Neural cell (in vitro differentiated cells): ENCODE results near the gene KIF22. TPM values are rescaled to one million over a fixed set of nuclear protein-coding genes. Genes with fewer than 3 reads are reported as not detected.

Experiments
- H2AFZ ChIP-seq: fragments of 200-600, 300-800 bp; sonication (generic), shearing (Covaris generic); 2 replicates; pipeline ENCODE4 v1.6.0; 2014; ENCODE audit warnings: low read depth, mild to moderate bottlenecking, antibody characterized with exemption, low read length, moderate library complexity
- H3F3A ChIP-seq: fragments of 200-600 bp; shearing (Covaris generic); 2 replicates; pipeline ENCODE4 v1.6.1; 2016; ENCODE audit warnings: mild to moderate bottlenecking, moderate library complexity, mixed read lengths, antibody characterized with exemption, low read length; ENCODE audit not compliant: insufficient read depth, poor library complexity, severe bottlenecking
- H3K27ac ChIP-seq: fragments of 200-600, 300-800 bp; sonication (generic), shearing (Covaris generic); 2 replicates; pipeline ENCODE4 v1.5.1; 2014; ENCODE audit warnings: mild to moderate bottlenecking, low read length, moderate library complexity
- H3K27me3 ChIP-seq: fragments of 300-800, 200-600 bp; sonication (generic), shearing (Covaris generic); 2 replicates; pipeline ENCODE4 v1.6.0; 2014; ENCODE audit warnings: mild to moderate bottlenecking, low read depth, low read length, moderate library complexity; ENCODE audit not compliant: insufficient read depth
- H3K36me3 ChIP-seq: fragments of 300-800, 200-600 bp; sonication (generic), shearing (Covaris generic); 2 replicates; pipeline ENCODE4 v1.5.1; 2014; ENCODE audit warnings: mild to moderate bottlenecking, antibody characterized with exemption, low read length, moderate library complexity; ENCODE audit not compliant: insufficient read depth
- H3K4me2 ChIP-seq: fragments of 300-800, 200-600 bp; sonication (generic), shearing (Covaris generic); 2 replicates; pipeline ENCODE4 v1.6.0; 2014; ENCODE audit warnings: mild to moderate bottlenecking, low read length
- H3K4me3 ChIP-seq: fragments of 300-800, 200-600 bp; sonication (generic), shearing (Covaris generic); 2 replicates; pipeline ENCODE4 v1.5.1; 2014; ENCODE audit warnings: mild to moderate bottlenecking, low read length, moderate library complexity
- H3K79me2 ChIP-seq: fragments of 200-600 bp; shearing (Covaris generic); replicated peaks from 2 replicates; pipeline ENCODE4 v1.6.0; 2014; ENCODE audit warnings: mild to moderate bottlenecking, low read length, moderate library complexity; ENCODE audit not compliant: insufficient read depth
- H3K9ac ChIP-seq: fragments of 300-800, 200-600 bp; sonication (generic), shearing (Covaris generic); 2 replicates; pipeline ENCODE4 v1.6.1; 2016; ENCODE audit warnings: mild to moderate bottlenecking, low read length, mixed read lengths
- H3K9me2 ChIP-seq: fragments of 200-600 bp; shearing (Covaris generic); 2 replicates; pipeline ENCODE4 v1.6.1; 2016; ENCODE audit warnings: mild to moderate bottlenecking, low read length, mixed read lengths; ENCODE audit not compliant: insufficient read depth
- H3K9me3 ChIP-seq: fragments of 200-600, 300-800 bp; sonication (generic), shearing (Covaris generic); 2 replicates; pipeline ENCODE4 v1.6.1; 2016; ENCODE audit warnings: mild to moderate bottlenecking, mixed run types, low read length, moderate library complexity, mixed read lengths
- H4K20me1 ChIP-seq: fragments of 200-600 bp; shearing (Covaris generic); 2 replicates; pipeline ENCODE4 v1.6.1; 2016; ENCODE audit warnings: mild to moderate bottlenecking, mixed run types; ENCODE audit not compliant: insufficient read depth
- EP300 ChIP-seq: fragments of 450-650 bp; conservative IDR thresholded peaks from 2 replicates; pipeline ENCODE4 v1.6.1; 2014; ENCODE audit warnings: antibody characterized with exemption, mild to moderate bottlenecking, moderate library complexity; ENCODE audit not compliant: poor library complexity, severe bottlenecking
- EZH2 ChIP-seq: fragments of 200-600, 300-800 bp; shearing (Covaris generic), sonication (generic); IDR thresholded peaks from 2 replicates; pipeline ENCODE4 v1.6.1; 2014; ENCODE audit warnings: antibody characterized with exemption, low read length, borderline replicate concordance, mild to moderate bottlenecking; ENCODE audit not compliant: insufficient read depth, poor library complexity, severe bottlenecking
- MXI1 ChIP-seq: fragments of 450-650 bp; conservative IDR thresholded peaks from 2 replicates; pipeline ENCODE4 v1.6.1; 2014; ENCODE audit warnings: antibody characterized with exemption, mild to moderate bottlenecking; ENCODE audit not compliant: poor library complexity, severe bottlenecking
- POLR2AphosphoS5 ChIP-seq: IDR thresholded peaks from 2 replicates; pipeline ENCODE4 v1.6.1; 2012
- RAD21 ChIP-seq: fragments of 450-650 bp; conservative IDR thresholded peaks from 2 replicates; pipeline ENCODE4 v1.6.1; 2014; ENCODE audit warnings: antibody characterized with exemption, mild to moderate bottlenecking, moderate library complexity
- SMC3 ChIP-seq: fragments of 450-650 bp; conservative IDR thresholded peaks from 2 replicates; pipeline ENCODE4 v1.6.1; 2014; ENCODE audit warnings: antibody characterized with exemption, mild to moderate bottlenecking, moderate library complexity; ENCODE audit not compliant: poor library complexity
- TAF1 ChIP-seq: IDR thresholded peaks from 2 replicates; pipeline ENCODE4 v1.6.1; 2012; ENCODE audit warnings: low read depth
- polyA plus RNA-seq: library from polyadenylated mRNA; depleted of rRNA; stranded (reverse); fragments of >200 nt; gene quantifications from 2 replicates; pipeline ENCODE4 v1.2.3, GENCODE V29; 2014
- TF ChIP-seq, protein P1 (sequence below): IDR thresholded peaks from 2 replicates; pipeline ENCODE4 v1.6.1; 2012; ENCODE audit warnings: borderline replicate concordance
- TF ChIP-seq, protein P2 (sequence below): fragments of 450-650 bp; IDR thresholded peaks from 2 replicates; pipeline ENCODE4 v1.5.1; 2014; ENCODE audit warnings: antibody characterized with exemption, mild to moderate bottlenecking, moderate library complexity; ENCODE audit not compliant: poor library complexity, severe bottlenecking

The KIF22 gene
- polyA plus RNA-seq, 1 donor from 2014 or later, result 81.1 TPM

DNA sequence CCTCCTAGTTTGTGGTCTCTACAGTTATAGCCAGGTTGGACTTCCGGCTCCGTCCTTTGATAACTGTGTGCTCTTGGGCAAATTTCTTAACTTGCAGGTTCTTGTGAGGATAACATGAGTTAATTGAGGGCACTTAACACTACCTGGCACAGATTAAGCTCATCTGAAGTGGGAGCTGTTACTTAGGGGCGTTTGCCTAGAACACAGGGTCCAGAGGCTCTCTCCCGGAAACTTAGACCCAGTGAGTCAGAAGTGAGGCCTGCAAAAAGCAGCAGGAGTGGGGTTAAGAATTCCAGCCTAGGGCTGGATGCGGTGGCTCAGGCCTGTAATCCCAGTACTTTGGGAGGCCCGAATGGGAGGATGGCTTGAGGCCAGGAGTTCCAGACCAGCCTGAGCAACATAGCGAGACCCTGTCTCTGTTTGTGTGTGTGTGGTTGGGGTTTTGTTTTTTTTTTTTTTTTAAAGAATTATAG is 31.1 kb downstream of the KIF22 start:
- no peak overlapping the region for H2AFZ ChIP-seq
- no peak overlapping the region for H3K27ac ChIP-seq
- H3K79me2 ChIP-seq, result peaks cover 6% of the 10 kb centered on the region
- H3K36me3 ChIP-seq, result no peaks in the 10 kb centered on the region
- no peaks in the 10 kb centered on the region for H3K9me3 ChIP-seq
- no peaks in the 10 kb centered on the region for H3K27me3 ChIP-seq
- no peak overlapping the region for H3K4me3 ChIP-seq
- no peak for TF ChIP-seq EP300
- TF ChIP-seq, protein P1, sequence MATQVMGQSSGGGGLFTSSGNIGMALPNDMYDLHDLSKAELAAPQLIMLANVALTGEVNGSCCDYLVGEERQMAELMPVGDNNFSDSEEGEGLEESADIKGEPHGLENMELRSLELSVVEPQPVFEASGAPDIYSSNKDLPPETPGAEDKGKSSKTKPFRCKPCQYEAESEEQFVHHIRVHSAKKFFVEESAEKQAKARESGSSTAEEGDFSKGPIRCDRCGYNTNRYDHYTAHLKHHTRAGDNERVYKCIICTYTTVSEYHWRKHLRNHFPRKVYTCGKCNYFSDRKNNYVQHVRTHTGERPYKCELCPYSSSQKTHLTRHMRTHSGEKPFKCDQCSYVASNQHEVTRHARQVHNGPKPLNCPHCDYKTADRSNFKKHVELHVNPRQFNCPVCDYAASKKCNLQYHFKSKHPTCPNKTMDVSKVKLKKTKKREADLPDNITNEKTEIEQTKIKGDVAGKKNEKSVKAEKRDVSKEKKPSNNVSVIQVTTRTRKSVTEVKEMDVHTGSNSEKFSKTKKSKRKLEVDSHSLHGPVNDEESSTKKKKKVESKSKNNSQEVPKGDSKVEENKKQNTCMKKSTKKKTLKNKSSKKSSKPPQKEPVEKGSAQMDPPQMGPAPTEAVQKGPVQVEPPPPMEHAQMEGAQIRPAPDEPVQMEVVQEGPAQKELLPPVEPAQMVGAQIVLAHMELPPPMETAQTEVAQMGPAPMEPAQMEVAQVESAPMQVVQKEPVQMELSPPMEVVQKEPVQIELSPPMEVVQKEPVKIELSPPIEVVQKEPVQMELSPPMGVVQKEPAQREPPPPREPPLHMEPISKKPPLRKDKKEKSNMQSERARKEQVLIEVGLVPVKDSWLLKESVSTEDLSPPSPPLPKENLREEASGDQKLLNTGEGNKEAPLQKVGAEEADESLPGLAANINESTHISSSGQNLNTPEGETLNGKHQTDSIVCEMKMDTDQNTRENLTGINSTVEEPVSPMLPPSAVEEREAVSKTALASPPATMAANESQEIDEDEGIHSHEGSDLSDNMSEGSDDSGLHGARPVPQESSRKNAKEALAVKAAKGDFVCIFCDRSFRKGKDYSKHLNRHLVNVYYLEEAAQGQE, result no peak
- TF ChIP-seq EZH2, result no peak
- no peak for TF ChIP-seq MXI1
- TF ChIP-seq SMC3, result no peak
- TF ChIP-seq, protein P2, sequence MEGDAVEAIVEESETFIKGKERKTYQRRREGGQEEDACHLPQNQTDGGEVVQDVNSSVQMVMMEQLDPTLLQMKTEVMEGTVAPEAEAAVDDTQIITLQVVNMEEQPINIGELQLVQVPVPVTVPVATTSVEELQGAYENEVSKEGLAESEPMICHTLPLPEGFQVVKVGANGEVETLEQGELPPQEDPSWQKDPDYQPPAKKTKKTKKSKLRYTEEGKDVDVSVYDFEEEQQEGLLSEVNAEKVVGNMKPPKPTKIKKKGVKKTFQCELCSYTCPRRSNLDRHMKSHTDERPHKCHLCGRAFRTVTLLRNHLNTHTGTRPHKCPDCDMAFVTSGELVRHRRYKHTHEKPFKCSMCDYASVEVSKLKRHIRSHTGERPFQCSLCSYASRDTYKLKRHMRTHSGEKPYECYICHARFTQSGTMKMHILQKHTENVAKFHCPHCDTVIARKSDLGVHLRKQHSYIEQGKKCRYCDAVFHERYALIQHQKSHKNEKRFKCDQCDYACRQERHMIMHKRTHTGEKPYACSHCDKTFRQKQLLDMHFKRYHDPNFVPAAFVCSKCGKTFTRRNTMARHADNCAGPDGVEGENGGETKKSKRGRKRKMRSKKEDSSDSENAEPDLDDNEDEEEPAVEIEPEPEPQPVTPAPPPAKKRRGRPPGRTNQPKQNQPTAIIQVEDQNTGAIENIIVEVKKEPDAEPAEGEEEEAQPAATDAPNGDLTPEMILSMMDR, result no peak
- TF ChIP-seq TAF1, result no peak
- TF ChIP-seq RAD21, result no peak
- TF ChIP-seq POLR2AphosphoS5, result no peak
- no peaks in the 10 kb centered on the region for H3K9me2 ChIP-seq
- H4K20me1 ChIP-seq, result no peaks in the 10 kb centered on the region
- H3K9ac ChIP-seq, result no peak overlapping the region
- H3K4me2 ChIP-seq, result no peak overlapping the region
- H3F3A ChIP-seq, result no peaks in the 10 kb centered on the region

DNA sequence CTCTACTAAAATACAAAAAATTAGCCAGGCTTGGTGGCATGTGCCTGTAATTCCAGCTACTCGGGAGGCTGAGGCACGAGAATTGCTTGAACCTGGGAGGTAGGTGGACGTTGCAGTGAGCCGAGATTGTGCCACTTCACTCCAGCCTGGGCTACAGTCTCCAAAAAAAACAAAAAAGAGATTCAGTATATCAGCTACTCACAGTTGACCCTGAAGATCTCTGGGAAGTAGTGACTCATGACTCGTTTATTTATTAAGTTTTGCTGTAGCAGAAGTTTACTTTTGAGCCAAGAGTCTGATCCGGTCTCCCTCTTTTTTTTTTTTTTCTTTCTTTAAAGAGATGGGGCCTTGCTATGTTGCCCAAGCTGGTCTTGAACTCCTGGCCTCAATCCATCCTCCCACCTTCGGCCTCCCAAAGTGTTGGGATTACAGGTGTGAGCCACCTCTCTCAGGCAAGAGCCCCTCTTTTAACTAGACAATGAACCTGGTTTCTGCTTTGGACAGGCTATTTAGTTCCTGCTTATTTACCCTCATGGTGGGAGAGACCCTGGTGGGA is 34.1 kb downstream of the KIF22 start:
- Histone ChIP-seq H3K9me3 (no peaks in the 10 kb centered on the region), H3K9me2 (no peaks in the 10 kb centered on the region), H4K20me1 (no peaks in the 10 kb centered on the region), H3K27ac (no peak overlapping the region), H3K9ac (no peak overlapping the region), H3K4me3 (no peak overlapping the region), H2AFZ (no peak overlapping the region), H3K79me2 (no peaks in the 10 kb centered on the region), H3K4me2 (no peak overlapping the region), H3K36me3 (no peaks in the 10 kb centered on the region), H3K27me3 (no peaks in the 10 kb centered on the region), H3F3A (no peaks in the 10 kb centered on the region)
- TF ChIP-seq, protein P1, result no peak
- TF ChIP-seq EP300, result no peak
- TF ChIP-seq, protein P2, result no peak
- TF ChIP-seq MXI1, result no peak
- no peak for TF ChIP-seq POLR2AphosphoS5
- TF ChIP-seq TAF1, result no peak
- no peak for TF ChIP-seq EZH2
